Testis (tissue), 2 donors: ENCODE data around the gene ADNP2.

Source experiments
- CTCF ChIP-seq, 3 experiments: fragments of 450-650 bp in 2 of 3; fragments of 200-600 bp in 1 of 3; sonication (generic) in 1 of 3; IDR thresholded peaks; one replicate each; pipeline ENCODE4 v1.5.1; 2016 to 2019; ENCODE audit warnings: antibody characterized with exemption in 3 of 3, mild to moderate bottlenecking in 2 of 3, moderate library complexity in 1 of 3
- POLR2A ChIP-seq: fragments of 450-650 bp; IDR thresholded peaks from one replicate; pipeline ENCODE4 v1.6.1; 2017; ENCODE audit warnings: antibody characterized with exemption, mild to moderate bottlenecking, moderate library complexity

- TF ChIP-seq CTCF (IDR thresholded peaks at IDR 0.05) (no peak), POLR2A (no peak)
Measured at GRCh38 chr18:80170395-80171053, 61.5 kb downstream of the ADNP2 start.
